IMR-90 (cell line): ENCODE results near the gene PDCL3. TPM values are rescaled to one million over a fixed set of nuclear protein-coding genes. Genes with fewer than 3 reads are reported as not detected.

Source experiments
- ATAC-seq: fragments of 200-7000 bp; cut with Tn5 transposase; 2 replicates; pipeline ENCODE4 v1.9.1; 2020; ENCODE audit warnings: low read depth, mild to moderate bottlenecking, moderate library complexity
- BruUV-seq: library from RNA; stranded (reverse); fragments of 400-500 nt; replicated peaks from 2 replicates; lab custom pipeline; 2021; lab: Mats Ljungman, UMichigan
- CTCF ChIA-PET: fragments of 300-600 bp; formaldehyde crosslinking; extraction: SDS; loops from one replicate; lab custom pipeline; 2021; ENCODE audit warnings: antibody characterized with exemption; lab: Yijun Ruan, JAX
- POLR2A ChIA-PET: fragments of 300-600 bp; sonication (Branson Sonifier 250); formaldehyde crosslinking; loops from one replicate; lab custom pipeline; 2022; ENCODE audit warnings: antibody characterized with exemption; ENCODE audit not compliant: unreplicated experiment; lab: Charles Lee
- DNase-seq: peaks from one replicate; pipeline ENCODE4 v3.0.0; 2013
- H2AFZ ChIP-seq: replicated peaks from 2 replicates; pipeline ENCODE3; 2013; ENCODE audit warnings: low read length, mild to moderate bottlenecking; ENCODE audit not compliant: poor library complexity
- H2AK5ac ChIP-seq: 2 replicates; pipeline ENCODE4 v1.6.1; 2013; ENCODE audit warnings: low read depth, low read length, inconsistent platforms
- H2AK9ac ChIP-seq: replicated peaks from 2 replicates; pipeline ENCODE3; 2013; ENCODE audit warnings: mild to moderate bottlenecking, low read depth, low read length, moderate library complexity; ENCODE audit not compliant: poor library complexity
- H2BK120ac ChIP-seq: 2 replicates; pipeline ENCODE4 v1.6.1; 2013; ENCODE audit warnings: low read depth, low read length, inconsistent platforms
- H2BK15ac ChIP-seq: 3 replicates; pipeline ENCODE4 v1.6.1; 2013; ENCODE audit warnings: low read depth, low read length, inconsistent platforms
- H2BK20ac ChIP-seq: 2 replicates; pipeline ENCODE4 v1.6.1; 2013; ENCODE audit warnings: low read depth, mild to moderate bottlenecking, inconsistent platforms, low read length, moderate library complexity
- H2BK5ac ChIP-seq: 2 replicates; pipeline ENCODE4 v1.6.1; 2013; ENCODE audit warnings: mild to moderate bottlenecking, low read depth, low read length, inconsistent platforms; ENCODE audit not compliant: poor library complexity, severe bottlenecking
- H3K14ac ChIP-seq: replicated peaks from 2 replicates; pipeline ENCODE4 v1.6.1; 2013; ENCODE audit warnings: low read depth, low read length, inconsistent platforms
- H3K18ac ChIP-seq: 2 replicates; pipeline ENCODE4 v1.6.1; 2013; ENCODE audit warnings: low read depth, low read length, control low read depth
- H3K23ac ChIP-seq: 2 replicates; pipeline ENCODE4 v1.6.1; 2013; ENCODE audit warnings: low read depth, low read length, inconsistent platforms
- H3K27ac ChIP-seq: 2 replicates; pipeline ENCODE4 v1.5.1; 2013; ENCODE audit warnings: mild to moderate bottlenecking, control low read depth, low read length; ENCODE audit not compliant: insufficient read depth
- H3K27me3 ChIP-seq: 2 replicates; pipeline ENCODE4 v1.6.1; 2013; ENCODE audit warnings: low read length; ENCODE audit not compliant: control insufficient read depth, insufficient read depth
- H3K36me3 ChIP-seq: 2 replicates; pipeline ENCODE4 v1.6.1; 2013; ENCODE audit warnings: low read length, mixed read lengths; ENCODE audit not compliant: control insufficient read depth, insufficient read depth
- H3K4ac ChIP-seq: 2 replicates; pipeline ENCODE4 v1.6.1; 2013; ENCODE audit warnings: low read depth, low read length, inconsistent platforms
- H3K4me1 ChIP-seq: 2 replicates; pipeline ENCODE4 v1.6.1; 2013; ENCODE audit warnings: low read length, mixed read lengths; ENCODE audit not compliant: control insufficient read depth, insufficient read depth
- H3K4me2 ChIP-seq: 2 replicates; pipeline ENCODE4 v1.6.1; 2013; ENCODE audit warnings: low read depth, mild to moderate bottlenecking, control low read depth, low read length, moderate library complexity
- H3K4me3 ChIP-seq: 2 replicates; pipeline ENCODE4 v1.5.1; 2013; ENCODE audit warnings: low read depth, mild to moderate bottlenecking, control low read depth, low read length, moderate library complexity; ENCODE audit not compliant: insufficient read depth
- H3K56ac ChIP-seq: 2 replicates; pipeline ENCODE4 v1.6.1; 2013; ENCODE audit warnings: low read length, inconsistent platforms; ENCODE audit not compliant: insufficient read depth; ENCODE audit errors: extremely low read depth
- H3K79me1 ChIP-seq, 2 experiments: 2 replicates each; pipeline ENCODE4 v1.6.1; 2013; ENCODE audit warnings: low read length in 2 of 2, inconsistent platforms in 1 of 2, low read depth in 1 of 2
- H3K9ac ChIP-seq: 2 replicates; pipeline ENCODE4 v1.6.1; 2013; ENCODE audit warnings: low read depth, low read length, control low read depth
- H3K9me1 ChIP-seq: 2 replicates; pipeline ENCODE4 v1.6.1; 2013; ENCODE audit warnings: low read length, inconsistent platforms; ENCODE audit not compliant: insufficient read depth
- H3K9me3 ChIP-seq: 2 replicates; pipeline ENCODE4 v1.6.1; 2013; ENCODE audit warnings: low read length; ENCODE audit not compliant: control insufficient read depth, insufficient read depth
- H4K20me1 ChIP-seq: 2 replicates; pipeline ENCODE4 v1.6.1; 2013; ENCODE audit warnings: low read length, inconsistent platforms; ENCODE audit not compliant: insufficient read depth
- H4K5ac ChIP-seq: 2 replicates; pipeline ENCODE4 v1.6.1; 2013; ENCODE audit warnings: mild to moderate bottlenecking, low read depth, low read length, control low read depth
- H4K8ac ChIP-seq, 2 experiments: 2 replicates each; pipeline ENCODE4 v1.6.1; 2013; ENCODE audit warnings: low read depth in 2 of 2, low read length in 2 of 2, control low read depth in 1 of 2, inconsistent platforms in 1 of 2
- H4K91ac ChIP-seq: 2 replicates; pipeline ENCODE4 v1.6.1; 2013; ENCODE audit warnings: low read depth, low read length, inconsistent platforms; ENCODE audit not compliant: insufficient read depth
- CEBPB ChIP-seq: IDR thresholded peaks from 2 replicates; pipeline ENCODE4 v1.6.1; 2012; ENCODE audit warnings: low read depth, low read length, improper control_type of control experiment
- CHD1 ChIP-seq: IDR thresholded peaks from 2 replicates; pipeline ENCODE4 v1.6.1; 2012; ENCODE audit warnings: low read depth, low read length, improper control_type of control experiment
- CTCF ChIP-seq: conservative IDR thresholded peaks from 2 replicates; pipeline ENCODE4 v1.5.1; 2012; ENCODE audit warnings: mild to moderate bottlenecking, low read depth, low read length, improper control_type of control experiment
- FOS ChIP-seq: fragments of 150-350 bp; IDR thresholded peaks from 2 replicates; pipeline ENCODE4 v1.6.1; 2016; ENCODE audit warnings: low read depth, low read length
- RAD21 ChIP-seq: IDR thresholded peaks from 2 replicates; pipeline ENCODE4 v1.6.1; 2012; ENCODE audit warnings: low read length, improper control_type of control experiment
- RFX5 ChIP-seq: IDR thresholded peaks from 2 replicates; pipeline ENCODE4 v1.8.0; 2012; ENCODE audit warnings: low read depth, mild to moderate bottlenecking, low read length, moderate library complexity
- WGBS, 2 experiments: methylation state at CpG; one replicate each; pipeline versions ENCODE4 v1.1.5 to v1.1.7; 2013; ENCODE audit warnings: missing lambda C conversion rate in 2 of 2; ENCODE audit not compliant: insufficient read length in 1 of 2; ENCODE audit errors: extremely low coverage in 2 of 2; 5-methylcytosine and 5-hydroxymethylcytosine counted together
- dilution Hi-C: fragments of 300-500 bp; cut with HindIII; formaldehyde crosslinking; loops from one replicate; pipeline ENCODE4 v1.14.3; 2018; ENCODE audit warnings: low sequenced_read_pairs; ENCODE audit not compliant: unreplicated experiment
- in situ Hi-C: fragments of 300-500 bp; cut with MboI; formaldehyde crosslinking; loops from 3 replicates; pipeline ENCODE4 v1.14.3; 2019; ENCODE audit warnings: low sequenced_read_pairs, inconsistent platforms, mixed read lengths
- intact Hi-C: fragments of 100-400 bp; cut with micrococcal nuclease; formaldehyde crosslinking; loops from 2 replicates; pipeline ENCODE4 v1.10.0; 2022
- polyA plus RNA-seq, 3 experiments: library from polyadenylated mRNA; depleted of rRNA; stranded (reverse); fragments of >200 nt; gene quantifications; 2 replicates each; pipeline ENCODE4 v1.2.3, GENCODE V29; 2012; ENCODE audit warnings: low replicate concordance in 1 of 3
- total RNA-seq: library from RNA; depleted of rRNA; stranded (reverse); fragments of >200 nt; gene quantifications from 2 replicates; pipeline ENCODE4 v1.2.3, GENCODE V29; 2012

The PDCL3 gene
- total and polyA plus RNA-seq, 2 of the 4 experiments (the other 2 are of a cell fraction) = 9.5 to 26.4 TPM

- Histone ChIP-seq H3K9me3 (no peaks in the 10 kb centered on the region), H2AK9ac (no peak overlapping the region), H3K36me3 (peaks cover 7% of the 10 kb centered on the region), H2AFZ (no peak overlapping the region), H2BK20ac (no peak overlapping the region), H4K8ac (no peak overlapping the region), H3K4me3 (no peak overlapping the region), H3K4me2 (no peak overlapping the region), H3K23ac (no peak overlapping the region), H3K79me1 (no peaks in the 10 kb centered on the region), H3K27ac (no peak overlapping the region), H3K9me1 (no peaks in the 10 kb centered on the region), H3K56ac (no peak overlapping the region), H2BK5ac (no peak overlapping the region), H4K5ac (no peak overlapping the region), H3K4me1 (no peaks in the 10 kb centered on the region), H3K18ac (no peak overlapping the region), H3K14ac (no peak overlapping the region), H3K4ac (no peak overlapping the region), H4K91ac (no peak overlapping the region), H2AK5ac (no peak overlapping the region), H2BK120ac (no peak overlapping the region), H4K20me1 (no peaks in the 10 kb centered on the region), H2BK15ac (no peak overlapping the region), H3K9ac (no peak overlapping the region), H3K27me3 (no peaks in the 10 kb centered on the region)
- in situ Hi-C loops = no loop called here
- DNase-seq (no peak), ATAC-seq (no peak)
- 60% methylated on average over 1 of the region's 3 CpGs; no CpG with 5 or more reads in 1 of the 2 experiments for WGBS, 2 experiments
- intact Hi-C loops = no loop called here
- ChIA-PET POLR2A (no interaction called here), CTCF (no interaction called here)
- TF ChIP-seq CTCF (no peak), RAD21 (no peak), RFX5 (no peak), CEBPB (no peak), CHD1 (no peak), FOS (no peak)
- no TSS peak for BruUV-seq
- dilution Hi-C loops = no loop called here
Measured at GRCh38 chr2:100577777-100578176, 15.0 kb downstream of the PDCL3 start.
